HG02852 (cell line): ENCODE results near the gene OOSP4A.

Source experiments
- ATAC-seq: cut with Tn5 transposase; IDR thresholded peaks from one replicate; pipeline ENCODE4 v1.9.1; 2021; ENCODE audit warnings: mild to moderate bottlenecking, moderate library complexity; ENCODE audit not compliant: unreplicated experiment

The OOSP4A gene

GRCh38 chr11:59963733-59964132 lies at the start of gene OOSP4A:
OOSP4A (plus strand) TSS chr11:59964033; CDS start chr11:59964033, 0 bp downstream.
- no peak for ATAC-seq

- ATAC-seq: no peak
Observed at GRCh38 chr11:59918480-59918879, 45.4 kb upstream of the OOSP4A start.

- no peak for ATAC-seq
Observed at GRCh38 chr11:59918987-59919589, 44.7 kb upstream of the OOSP4A start.

GRCh38 chr11:59923813-59924212 lies 40.0 kb upstream of the OOSP4A start:
- no peak for ATAC-seq

GRCh38 chr11:59931688-59932087 lies 32.1 kb upstream of the OOSP4A start:
- ATAC-seq: no peak

- no peak for ATAC-seq
Observed at GRCh38 chr11:59938132-59938531, 25.7 kb upstream of the OOSP4A start, which contains the start of gene OOSP1. OOSP1 (plus strand) TSS chr11:59938432; CDS start chr11:59938455, 23 bp downstream.

GRCh38 chr11:59938718-59939117 lies 25.1 kb upstream of the OOSP4A start:
- ATAC-seq: no peak

- no peak for ATAC-seq
Observed at GRCh38 chr11:59939482-59939881, 24.4 kb upstream of the OOSP4A start.

- no peak for ATAC-seq
Observed at GRCh38 chr11:59941091-59941490, 22.7 kb upstream of the OOSP4A start.

GRCh38 chr11:59943997-59944714 lies 19.7 kb upstream of the OOSP4A start:
- no peak for ATAC-seq

- no peak for ATAC-seq
Observed at GRCh38 chr11:59944720-59945119, 19.1 kb upstream of the OOSP4A start.

GRCh38 chr11:59953463-59954218 lies 10.2 kb upstream of the OOSP4A start:
- ATAC-seq: no peak

- no peak for ATAC-seq
Observed at GRCh38 chr11:59954219-59954847, 9.5 kb upstream of the OOSP4A start.

GRCh38 chr11:59957094-59957493 lies 6.7 kb upstream of the OOSP4A start:
- no peak for ATAC-seq

- no peak for ATAC-seq
Observed at GRCh38 chr11:59960502-59961381, 3.1 kb upstream of the OOSP4A start.

GRCh38 chr11:59962107-59962482 lies 1.7 kb upstream of the OOSP4A start:
- ATAC-seq: no peak

- ATAC-seq: no peak
Observed at GRCh38 chr11:59965424-59965823, 1.6 kb downstream of the OOSP4A start.

GRCh38 chr11:59966201-59966600 lies 2.4 kb downstream of the OOSP4A start:
- no peak for ATAC-seq

- ATAC-seq: no peak
Observed at GRCh38 chr11:59967677-59968394, 4.0 kb downstream of the OOSP4A start.

GRCh38 chr11:59968395-59968783 lies 4.6 kb downstream of the OOSP4A start:
- ATAC-seq: no peak
